SK-N-SH (cell line): ENCODE data around the gene ZNF750. TPM values are rescaled to one million over a fixed set of nuclear protein-coding genes. Genes with fewer than 3 reads are reported as not detected.
"Not testable (repeated sequence)": the region's sequence is repeated elsewhere in the genome, so short reads cannot be mapped to it uniquely, and the experiment has no call there.

Source experiments
- CTCF ChIA-PET: fragments of 300-600, 350-600 bp; formaldehyde crosslinking; extraction: SDS; loops from one replicate; lab custom pipeline; 2021; lab: Yijun Ruan, JAX
- POLR2A ChIA-PET: fragments of 350-600 bp; sonication (Branson Sonifier 250); formaldehyde crosslinking; extraction: SDS; loops from one replicate; lab custom pipeline; 2020; ENCODE audit warnings: antibody characterized with exemption, inconsistent platforms; lab: Yijun Ruan, JAX
- DNase-seq: peaks from one replicate; pipeline ENCODE4 v3.0.0; 2012
- H2AFZ ChIP-seq: fragments of 200-600 bp; sonication (generic); 2 replicates; pipeline ENCODE4 v1.8.1; 2016; ENCODE audit warnings: antibody characterized with exemption, mild to moderate bottlenecking, low read depth
- H3F3A ChIP-seq: fragments of 200-600 bp; sonication (generic); replicated peaks from 2 replicates; pipeline ENCODE3; 2016; ENCODE audit warnings: antibody characterized with exemption, mild to moderate bottlenecking; ENCODE audit not compliant: insufficient read depth
- H3K27ac ChIP-seq, 2 experiments: fragments of 200-500 bp in 1 of 2; fragments of 200-600 bp in 1 of 2; sonication (Bioruptor generic) in 1 of 2; sonication (generic), shearing (Covaris generic) in 1 of 2; 2 replicates each; pipeline versions ENCODE4 v1.5.1 to v1.6.1; 2014 to 2016; ENCODE audit warnings: low read depth in 2 of 2, inconsistent platforms in 1 of 2, low read length in 1 of 2, mild to moderate bottlenecking in 1 of 2, mixed read lengths in 1 of 2
- H3K27me3 ChIP-seq: fragments of 200-600 bp; sonication (generic), shearing (Covaris generic); 2 replicates; pipeline ENCODE4 v1.6.1; 2016; ENCODE audit warnings: mixed run types; ENCODE audit not compliant: insufficient read depth
- H3K36me3 ChIP-seq, 2 experiments: fragments of 200-500 bp in 1 of 2; fragments of 200-600 bp in 1 of 2; sonication (Bioruptor generic) in 1 of 2; sonication (generic) in 1 of 2; replicated peaks in 1 of 2; 2 replicates each; pipeline versions ENCODE3 to v1.5.1; 2014 to 2016; ENCODE audit warnings: low read length in 1 of 2, mild to moderate bottlenecking in 1 of 2; ENCODE audit not compliant: insufficient read depth in 2 of 2, control insufficient read depth in 1 of 2
- H3K4me1 ChIP-seq, 2 experiments: fragments of 200-500 bp in 1 of 2; fragments of 200-600 bp in 1 of 2; sonication (Bioruptor generic) in 1 of 2; sonication (generic), shearing (Covaris generic) in 1 of 2; 2 replicates each; pipeline versions ENCODE4 v1.5.1 to v1.6.1; 2014 to 2016; ENCODE audit warnings: low read depth in 1 of 2, low read length in 1 of 2, mixed run types in 1 of 2; ENCODE audit not compliant: insufficient read depth in 2 of 2, control insufficient read depth in 1 of 2
- H3K4me2 ChIP-seq: fragments of 200-600 bp; sonication (generic), shearing (Covaris generic); 2 replicates; pipeline ENCODE4 v1.6.1; 2017; ENCODE audit warnings: mixed run types
- H3K4me3 ChIP-seq, 2 experiments: fragments of 200-500 bp in 1 of 2; fragments of 200-600 bp in 1 of 2; sonication (Bioruptor generic) in 1 of 2; sonication (generic), shearing (Covaris generic) in 1 of 2; 2 replicates each; pipeline versions ENCODE4 v1.5.1 to v1.8.1; 2014 to 2016; ENCODE audit warnings: low read depth in 2 of 2, inconsistent platforms in 1 of 2, low read length in 1 of 2, mild to moderate bottlenecking in 1 of 2, mixed read lengths in 1 of 2, moderate library complexity in 1 of 2
- H3K79me2 ChIP-seq: fragments of 200-600 bp; sonication (generic); 2 replicates; pipeline ENCODE4 v1.8.1; 2017; ENCODE audit warnings: mild to moderate bottlenecking; ENCODE audit not compliant: insufficient read depth
- H3K9ac ChIP-seq: fragments of 200-600 bp; sonication (generic); 2 replicates; pipeline ENCODE4 v1.6.1; 2017; ENCODE audit warnings: mixed run types
- H3K9me2 ChIP-seq: fragments of 200-600 bp; sonication (generic); 2 replicates; pipeline ENCODE4 v1.6.1; 2017; ENCODE audit warnings: mixed run types
- H3K9me3 ChIP-seq: fragments of 200-600 bp; sonication (generic); 2 replicates; pipeline ENCODE4 v1.6.1; 2017; ENCODE audit warnings: mixed run types, mild to moderate bottlenecking, moderate library complexity
- H4K20me1 ChIP-seq: fragments of 200-600 bp; sonication (generic); 2 replicates; pipeline ENCODE4 v1.6.1; 2017; ENCODE audit warnings: mild to moderate bottlenecking, mixed run types; ENCODE audit not compliant: insufficient read depth
- JUND ChIP-seq: IDR thresholded peaks from 2 replicates; pipeline ENCODE4 v1.4.0; 2012
- MEF2A ChIP-seq: IDR thresholded peaks from 2 replicates; pipeline ENCODE4 v1.4.0; 2012; ENCODE audit warnings: low read depth, borderline replicate concordance
- RAD21 ChIP-seq: IDR thresholded peaks from 2 replicates; pipeline ENCODE4 v1.6.1; 2012; ENCODE audit warnings: mild to moderate bottlenecking, low read length
- SIN3A ChIP-seq: IDR thresholded peaks from 2 replicates; pipeline ENCODE4 v1.6.1; 2012; ENCODE audit warnings: low read depth, mild to moderate bottlenecking, low read length, moderate library complexity, borderline replicate concordance
- TEAD4 ChIP-seq: IDR thresholded peaks from 2 replicates; pipeline ENCODE4 v1.4.0; 2012; ENCODE audit warnings: mild to moderate bottlenecking, borderline replicate concordance; ENCODE audit not compliant: insufficient read depth
- YY1 ChIP-seq: IDR thresholded peaks from 2 replicates; pipeline ENCODE4 v1.4.0; 2012; ENCODE audit warnings: low read depth, mild to moderate bottlenecking
- ZBTB33 ChIP-seq: IDR thresholded peaks from 2 replicates; pipeline ENCODE4 v1.4.0; 2012; ENCODE audit warnings: low read depth, borderline replicate concordance
- WGBS: methylation state at CpG from one replicate; pipeline ENCODE4 v1.1.6; 2017; ENCODE audit warnings: low lambda C conversion rate; 5-methylcytosine and 5-hydroxymethylcytosine counted together
- polyA plus RNA-seq, 3 experiments: library from polyadenylated mRNA; depleted of rRNA; stranded (reverse); fragments of >200 nt; gene quantifications; 2 replicates each; pipeline ENCODE4 v1.2.3, GENCODE V29; 2012

The ZNF750 gene
- polyA plus RNA-seq, 1 of the 3 experiments (the other 2 are of a cell fraction) = not detected

GRCh38 chr17:82787081-82787848 is 52.6 kb downstream of the ZNF750 start (continued):
- TF ChIP-seq ZBTB33 (no peak), SIN3A (no peak), YY1 (no peak), TEAD4 (no peak)

GRCh38 chr17:82786427-82786826 is 53.4 kb downstream of the ZNF750 start:
- H3K4me2 ChIP-seq = no peak overlapping the region
- WGBS = 93% methylated on average over 6 of the region's 10 CpGs
- H3K9ac ChIP-seq = no peak overlapping the region
- ChIA-PET CTCF (interaction anchor here (1.1 to 2.9 kb wide), 2 partner anchors 11 to 131 kb away, joined by 5 to 13 read pairs; no protein-coding TSS in a partner anchor), POLR2A (interaction anchor here (0.7 kb wide), 1 partner anchor 128 kb away, joined by 3 read pairs; no protein-coding TSS in a partner anchor)
- H3K36me3 ChIP-seq = peaks cover 8 to 16% of the 10 kb centered on the region in 2 experiments
- no peak overlapping the region for H3K27ac ChIP-seq
- TF ChIP-seq JUND = no peak
- TF ChIP-seq MEF2A = no peak
- TF ChIP-seq RAD21 = no peak
- H3F3A ChIP-seq = peaks cover 3% of the 10 kb centered on the region
- peaks cover 15% of the 10 kb centered on the region; the same call in 1 of the 2 replicates for H4K20me1 ChIP-seq
- peaks cover 27% of the 10 kb centered on the region; the same call in 1 of the 2 replicates for H3K79me2 ChIP-seq
- no peaks in the 10 kb centered on the region for H3K27me3 ChIP-seq
- peaks cover 2 to 4% of the 10 kb centered on the region in 2 experiments; a peak in 2 of 4 replicates for H3K4me1 ChIP-seq
- no peak for DNase-seq
- H3K4me3 ChIP-seq = no peak overlapping the region
- H3K9me3 ChIP-seq = no peaks in the 10 kb centered on the region
- H3K9me2 ChIP-seq = no peaks in the 10 kb centered on the region
- no peak overlapping the region for H2AFZ ChIP-seq

- H4K20me1 ChIP-seq = peaks cover 14% of the 10 kb centered on the region; the same call in 1 of the 2 replicates
- CTCF ChIA-PET = interaction anchor here (1.1 kb wide), 1 partner anchor 132 kb away, joined by 5 read pairs; no protein-coding TSS in a partner anchor
These were observed 54.2 kb downstream of the ZNF750 start for GRCh38 chr17:82785581-82785980.

More at GRCh38 chr17:82785581-82785980, 54.2 kb downstream of the ZNF750 start:
- H3K9me2 ChIP-seq, H3K27me3 ChIP-seq, H3F3A ChIP-seq, H2AFZ ChIP-seq, H3K4me1 ChIP-seq, H3K27ac ChIP-seq, H3K9ac ChIP-seq, DNase-seq, H3K4me3 ChIP-seq, H3K9me3 ChIP-seq, H3K4me2 ChIP-seq, POLR2A ChIA-PET: not testable (repeated sequence)
- Histone ChIP-seq H3K79me2 (peaks cover 21% of the 10 kb centered on the region; the same call in 1 of the 2 replicates), H3K36me3 (peaks cover 8 to 16% of the 10 kb centered on the region in 2 experiments)
- 95% methylated on average over 13 of the region's 16 CpGs for WGBS
